Stomach (tissue), 4 donors: ENCODE measurements around the gene DVL3.
"Not testable (repeated sequence)": the region's sequence is repeated elsewhere in the genome, so short reads cannot be mapped to it uniquely, and the experiment has no call there.

ENCODE experiments used
- CTCF ChIP-seq, 7 experiments: fragments of 450-650 bp in 4 of 7; fragments of 200-600 bp in 3 of 7; sonication (generic) in 3 of 7; IDR thresholded peaks; one replicate each; pipeline ENCODE4 v1.5.1; 2016 to 2019; ENCODE audit warnings: antibody characterized with exemption in 7 of 7, control low read depth in 2 of 7, mild to moderate bottlenecking in 1 of 7
- POLR2AphosphoS5 ChIP-seq, 3 donors: sonication (generic); formaldehyde crosslinking; IDR thresholded peaks; one replicate each; pipeline ENCODE4 v1.6.1; 2016; ENCODE audit warnings: antibody characterized with exemption in 3 of 3

GRCh38 chr3:184149770-184150169 is 5.4 kb upstream of the DVL3 start:
- not testable (repeated sequence) for TF ChIP-seq CTCF, POLR2AphosphoS5 (IDR thresholded peaks at IDR 0.05)
